Activated CD4-positive, alpha-beta memory T cell treated with anti-CD3 and anti-CD28 coated beads, Interleukin-2, amount 10 ng/mL, durations not matched to agents 7 days and 5 days (primary cell): Measurements from ENCODE around the gene SORD. TPM values are rescaled to one million over a fixed set of nuclear protein-coding genes. Genes with fewer than 3 reads are reported as not detected.
"Not testable (repeated sequence)": the region's sequence is repeated elsewhere in the genome, so short reads cannot be mapped to it uniquely, and the experiment has no call there.

ENCODE experiments used
- CTCF ChIA-PET: fragments of 350-600 bp; sonication (Branson Sonifier 250); formaldehyde crosslinking; loops from one replicate; lab custom pipeline; 2021; ENCODE audit warnings: antibody characterized with exemption, inconsistent platforms; lab: Charles Lee
- POLR2A ChIA-PET: fragments of 350-600 bp; sonication (Branson Sonifier 250); formaldehyde crosslinking; loops from one replicate; lab custom pipeline; 2021; ENCODE audit warnings: antibody characterized with exemption; lab: Charles Lee
- DNase-seq: peaks from one replicate; pipeline ENCODE4 v3.0.0-alpha.2; 2020
- H3K27ac Mint-ChIP-seq: one replicate; pipeline ENCODE4 v1.8.0; 2021; ENCODE audit warnings: mild to moderate bottlenecking, mixed read lengths
- H3K27me3 Mint-ChIP-seq: one replicate; pipeline ENCODE4 v1.8.0; 2021; ENCODE audit warnings: mixed read lengths
- H3K36me3 Mint-ChIP-seq: one replicate; pipeline ENCODE4 v1.8.0; 2021; ENCODE audit warnings: low read depth, mixed read lengths
- H3K4me1 Mint-ChIP-seq: one replicate; pipeline ENCODE4 v1.8.0; 2021; ENCODE audit warnings: mixed read lengths
- H3K4me3 Mint-ChIP-seq: one replicate; pipeline ENCODE4 v1.8.0; 2021; ENCODE audit warnings: mild to moderate bottlenecking, mixed read lengths
- H3K9me3 Mint-ChIP-seq: one replicate; pipeline ENCODE4 v1.8.0; 2021; ENCODE audit warnings: mixed read lengths
- total RNA-seq, 2 experiments: library from RNA; stranded (reverse); gene quantifications; one replicate each; pipeline ENCODE4 v1.2.3, GENCODE V29; 2021

SORD gene
- total RNA-seq, 2 experiments from 2014 or later: 5.2 to 5.9 TPM

GRCh38 chr15:45050587-45050986 lies 27.6 kb downstream of the SORD start:
- CTCF ChIA-PET: interaction anchor here (1.1 kb wide), 1 partner anchor 14 kb away, joined by 5 read pairs; no protein-coding TSS in a partner anchor
- peaks cover 10% of the 10 kb centered on the region for H3K9me3 Mint-ChIP-seq

DNA sequence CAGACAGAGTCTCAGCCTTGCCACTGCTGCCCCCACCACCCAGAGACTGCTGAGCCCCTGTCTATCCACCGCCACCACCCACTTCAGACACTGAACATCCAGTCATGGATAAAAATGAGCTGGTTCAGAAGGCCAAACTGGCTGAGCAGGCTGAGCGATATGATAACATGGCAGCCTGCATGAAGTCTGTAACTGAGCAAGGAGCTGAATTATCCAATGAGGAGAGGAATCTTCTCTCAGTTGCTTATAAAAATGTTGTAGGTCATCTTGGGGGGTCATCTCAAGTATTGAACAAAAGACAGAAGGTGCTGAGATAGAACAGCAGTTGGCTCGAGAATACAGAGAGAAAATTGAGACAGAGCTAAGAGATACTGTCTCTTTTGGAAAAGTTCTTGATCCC lies 29.7 kb downstream of the SORD start:
- H3K4me3 Mint-ChIP-seq, POLR2A ChIA-PET, H3K4me1 Mint-ChIP-seq, DNase-seq, H3K27ac Mint-ChIP-seq, H3K27me3 Mint-ChIP-seq: not testable (repeated sequence)
- Mint-ChIP-seq H3K36me3 (peaks cover 24% of the 10 kb centered on the region), H3K9me3 (peaks cover 10% of the 10 kb centered on the region)
- CTCF ChIA-PET: interaction anchor here (0.6 kb wide), 1 partner anchor 90 kb away, joined by 3 read pairs; no protein-coding TSS in a partner anchor

More at GRCh38 chr15:45050587-45050986, 27.6 kb downstream of the SORD start:
- DNase-seq: no peak
- Mint-ChIP-seq H3K36me3 (peaks cover 26% of the 10 kb centered on the region), H3K4me3 (no peak overlapping the region), H3K4me1 (no peaks in the 10 kb centered on the region), H3K27ac (no peak overlapping the region), H3K27me3 (no peaks in the 10 kb centered on the region)
- POLR2A ChIA-PET: no interaction called here

GRCh38 chr15:45058690-45059675 lies 36.0 kb downstream of the SORD start:
- H3K27ac Mint-ChIP-seq: not testable (repeated sequence)

GRCh38 chr15:45062301-45062700 lies 39.3 kb downstream of the SORD start:
- H3K36me3 Mint-ChIP-seq, H3K27ac Mint-ChIP-seq, DNase-seq, H3K9me3 Mint-ChIP-seq, H3K27me3 Mint-ChIP-seq, H3K4me1 Mint-ChIP-seq, H3K4me3 Mint-ChIP-seq, CTCF ChIA-PET, POLR2A ChIA-PET: not testable (repeated sequence)

More at GRCh38 chr15:45058690-45059675, 36.0 kb downstream of the SORD start:
- CTCF ChIA-PET: interaction anchor here (0.9 kb wide), 1 partner anchor 59 kb away, joined by 3 read pairs; no protein-coding TSS in a partner anchor
- POLR2A ChIA-PET, H3K4me1 Mint-ChIP-seq, H3K9me3 Mint-ChIP-seq, DNase-seq, H3K4me3 Mint-ChIP-seq, H3K27me3 Mint-ChIP-seq, H3K36me3 Mint-ChIP-seq: not testable (repeated sequence)

DNA sequence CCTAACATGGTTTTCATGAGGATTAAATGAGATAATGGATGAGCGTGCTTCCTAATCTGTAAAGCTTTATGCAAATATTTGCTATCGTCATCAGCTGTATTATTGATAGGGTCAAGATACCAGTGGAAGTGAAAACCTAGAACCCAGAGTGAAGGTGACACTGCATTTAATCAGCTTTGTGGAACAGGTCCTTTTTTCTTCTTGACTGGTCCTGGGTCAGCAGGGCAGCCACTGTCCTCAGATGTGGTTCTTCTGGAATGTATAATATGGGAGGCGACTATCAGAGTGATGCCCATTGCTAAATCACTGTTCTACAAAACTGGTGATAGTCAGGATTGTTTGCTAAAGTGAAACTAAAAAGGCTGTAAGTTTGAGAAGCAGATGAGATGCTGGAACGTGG lies 41.4 kb downstream of the SORD start:
- ChIA-PET CTCF (no interaction called here), POLR2A (no interaction called here)
- no peak overlapping the region for H3K4me3 Mint-ChIP-seq
- peaks cover 2% of the 10 kb centered on the region for H3K36me3 Mint-ChIP-seq
- no peak overlapping the region for H3K27ac Mint-ChIP-seq
- no peak for DNase-seq
- H3K4me1 Mint-ChIP-seq: peaks cover 9% of the 10 kb centered on the region
- no peaks in the 10 kb centered on the region for H3K27me3 Mint-ChIP-seq
- no peaks in the 10 kb centered on the region for H3K9me3 Mint-ChIP-seq

DNA sequence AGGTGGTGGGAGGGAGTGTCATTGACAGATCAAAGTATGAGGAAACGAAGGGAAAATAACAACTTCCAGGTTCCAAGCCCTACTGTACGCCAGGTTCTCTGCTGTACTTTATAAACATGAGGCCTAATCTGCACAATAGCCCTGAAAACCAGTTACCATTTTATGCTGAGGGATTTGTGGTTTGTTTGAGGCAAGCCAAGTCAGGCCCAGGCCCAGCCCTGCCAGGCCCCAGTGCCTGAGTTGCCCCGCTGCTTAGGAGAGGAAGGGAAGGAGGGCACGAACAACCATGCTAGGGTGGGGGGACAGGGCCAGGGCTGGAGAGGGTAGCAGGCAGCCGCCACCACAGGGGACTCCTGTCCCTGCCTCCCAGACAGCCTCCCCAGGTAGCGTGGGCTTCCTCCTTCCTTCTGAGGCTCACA lies 47.0 kb downstream of the SORD start:
- H3K36me3 Mint-ChIP-seq, H3K27me3 Mint-ChIP-seq, POLR2A ChIA-PET, H3K9me3 Mint-ChIP-seq, H3K4me1 Mint-ChIP-seq, H3K4me3 Mint-ChIP-seq, CTCF ChIA-PET, H3K27ac Mint-ChIP-seq, DNase-seq: not testable (repeated sequence)

- POLR2A ChIA-PET, H3K9me3 Mint-ChIP-seq, H3K27me3 Mint-ChIP-seq, DNase-seq, H3K4me3 Mint-ChIP-seq, H3K27ac Mint-ChIP-seq, H3K36me3 Mint-ChIP-seq, CTCF ChIA-PET, H3K4me1 Mint-ChIP-seq: not testable (repeated sequence)
Measured at GRCh38 chr15:45073602-45074001, 50.6 kb downstream of the SORD start.

GRCh38 chr15:45075440-45076320 lies 52.7 kb downstream of the SORD start:
- H3K27ac Mint-ChIP-seq, DNase-seq, H3K4me1 Mint-ChIP-seq, H3K4me3 Mint-ChIP-seq, H3K27me3 Mint-ChIP-seq, CTCF ChIA-PET, H3K36me3 Mint-ChIP-seq, POLR2A ChIA-PET, H3K9me3 Mint-ChIP-seq: not testable (repeated sequence)

GRCh38 chr15:45077391-45077790 lies 54.4 kb downstream of the SORD start:
- CTCF ChIA-PET, H3K27me3 Mint-ChIP-seq, H3K9me3 Mint-ChIP-seq, H3K4me1 Mint-ChIP-seq, DNase-seq, H3K4me3 Mint-ChIP-seq, POLR2A ChIA-PET, H3K27ac Mint-ChIP-seq, H3K36me3 Mint-ChIP-seq: not testable (repeated sequence)

DNA sequence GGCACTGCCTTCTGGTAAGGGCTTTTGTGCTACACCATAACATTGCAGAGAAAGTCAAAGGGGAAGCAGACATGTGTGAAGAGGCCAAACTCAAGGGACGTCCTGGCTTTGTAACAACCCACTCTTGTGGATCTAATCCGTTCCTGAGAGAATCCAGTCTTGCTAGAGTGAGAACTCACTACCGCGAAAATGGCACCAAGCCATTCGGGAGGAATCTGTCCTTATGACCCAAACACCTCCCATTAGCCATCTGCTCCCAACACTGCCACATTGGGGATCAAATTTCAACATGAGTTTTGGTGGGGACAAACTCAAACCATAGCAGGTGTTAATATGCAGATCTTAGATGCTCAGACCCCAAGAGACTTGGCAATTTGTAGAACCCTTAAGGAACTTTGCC lies 56.2 kb downstream of the SORD start:
- H3K36me3 Mint-ChIP-seq, H3K27me3 Mint-ChIP-seq, CTCF ChIA-PET, H3K4me3 Mint-ChIP-seq, POLR2A ChIA-PET, H3K4me1 Mint-ChIP-seq, H3K9me3 Mint-ChIP-seq, H3K27ac Mint-ChIP-seq, DNase-seq: not testable (repeated sequence)

- H3K4me3 Mint-ChIP-seq, CTCF ChIA-PET, H3K9me3 Mint-ChIP-seq, POLR2A ChIA-PET, H3K36me3 Mint-ChIP-seq, H3K4me1 Mint-ChIP-seq, H3K27ac Mint-ChIP-seq, H3K27me3 Mint-ChIP-seq, DNase-seq: not testable (repeated sequence)
Measured at GRCh38 chr15:45079628-45080246, 56.7 kb downstream of the SORD start.

- H3K4me1 Mint-ChIP-seq, H3K9me3 Mint-ChIP-seq, H3K4me3 Mint-ChIP-seq, H3K36me3 Mint-ChIP-seq, H3K27ac Mint-ChIP-seq, POLR2A ChIA-PET, DNase-seq: not testable (repeated sequence)
- CTCF ChIA-PET: interaction anchor here (1.3 kb wide), 1 partner anchor 38 kb away, joined by 4 read pairs; no protein-coding TSS in a partner anchor
- H3K27me3 Mint-ChIP-seq: peaks cover 12% of the 10 kb centered on the region
Measured at GRCh38 chr15:45080593-45080992, 57.6 kb downstream of the SORD start.

DNA sequence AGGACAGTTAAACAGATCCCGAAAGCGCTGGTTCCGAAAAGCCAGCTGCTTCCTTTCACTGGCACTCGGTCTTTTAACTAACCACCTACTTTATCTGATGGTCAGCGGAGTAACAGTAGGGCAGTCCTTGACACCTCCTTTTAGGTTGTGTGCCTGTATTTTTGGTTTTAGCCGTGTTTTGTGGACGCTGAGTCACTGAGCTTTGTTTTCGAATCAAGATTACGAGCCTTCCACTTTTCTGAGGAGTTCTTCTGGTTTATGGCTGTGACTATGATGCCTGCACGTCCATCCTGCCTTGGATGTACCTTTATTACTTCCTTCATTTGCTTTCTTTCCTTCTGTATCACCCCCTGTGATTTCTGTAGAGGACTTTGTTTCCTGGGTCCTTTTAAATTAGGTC lies 59.4 kb downstream of the SORD start:
- H3K4me1 Mint-ChIP-seq, DNase-seq, CTCF ChIA-PET, H3K27ac Mint-ChIP-seq, H3K4me3 Mint-ChIP-seq, H3K36me3 Mint-ChIP-seq, POLR2A ChIA-PET, H3K9me3 Mint-ChIP-seq: not testable (repeated sequence)
- peaks cover 20% of the 10 kb centered on the region for H3K27me3 Mint-ChIP-seq
